HT1080 (cell line): ENCODE measurements around the gene RADIL. TPM values are rescaled to one million over a fixed set of nuclear protein-coding genes. Genes with fewer than 3 reads are reported as not detected.
A peak's percentile ranks its signal among the peaks of the same experiment; 100 is the strongest.
"Not testable (repeated sequence)": the region's sequence is repeated elsewhere in the genome, so short reads cannot be mapped to it uniquely, and the experiment has no call there.

Experiments
- DNase-seq: peaks from one replicate; pipeline ENCODE4 v3.0.0-alpha.2; 2015; ENCODE audit warnings: low read depth
- total RNA-seq: library from RNA; depleted of rRNA; stranded (reverse); fragments of >200 nt; shearing (Covaris generic); gene quantifications from 2 replicates; pipeline ENCODE4 v1.2.3, GENCODE V29; 2014

The RADIL gene
- total RNA-seq, 1 experiment from 2014 or later: 0.14 TPM

DNA sequence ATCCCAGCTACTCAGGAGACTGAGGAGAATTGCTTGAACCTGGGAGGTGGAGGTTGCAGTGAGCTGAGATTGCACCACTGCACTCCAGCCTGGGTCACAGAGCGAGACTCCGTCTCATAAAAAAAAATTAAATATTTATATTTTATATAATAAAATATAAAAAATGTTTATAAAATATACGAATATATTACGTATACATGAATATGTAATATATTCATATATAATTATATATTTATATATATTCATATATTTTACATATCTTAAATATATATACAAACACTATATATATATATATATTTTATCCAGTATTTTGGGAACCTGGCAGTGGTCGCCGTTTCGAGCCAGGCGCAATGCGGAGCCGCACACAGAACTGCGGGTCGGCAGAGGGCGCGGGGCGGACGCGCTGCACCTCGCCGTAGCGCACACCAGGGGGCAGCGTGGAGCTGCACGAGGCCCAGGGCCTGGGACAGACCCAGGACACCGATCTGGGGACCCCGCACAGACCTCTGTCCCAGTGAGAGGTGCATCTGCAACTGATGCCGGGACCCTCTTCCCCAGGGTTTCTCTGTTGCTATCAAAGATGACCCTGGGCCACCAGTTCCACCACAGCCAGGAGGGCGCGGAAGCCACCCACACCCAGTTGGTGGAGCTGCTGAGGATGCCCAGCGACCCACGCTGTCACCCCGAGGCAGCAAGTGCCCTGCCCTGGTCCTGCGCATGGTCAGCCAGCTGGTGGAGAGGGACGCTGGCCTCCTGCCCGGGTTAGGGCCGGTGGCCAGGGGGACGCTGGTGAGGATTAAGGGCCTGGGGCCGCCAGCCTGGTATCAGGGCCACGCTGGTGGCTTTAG, 85.4 kb downstream of the RADIL start:
- peak; percentile 29 for DNase-seq

DNA sequence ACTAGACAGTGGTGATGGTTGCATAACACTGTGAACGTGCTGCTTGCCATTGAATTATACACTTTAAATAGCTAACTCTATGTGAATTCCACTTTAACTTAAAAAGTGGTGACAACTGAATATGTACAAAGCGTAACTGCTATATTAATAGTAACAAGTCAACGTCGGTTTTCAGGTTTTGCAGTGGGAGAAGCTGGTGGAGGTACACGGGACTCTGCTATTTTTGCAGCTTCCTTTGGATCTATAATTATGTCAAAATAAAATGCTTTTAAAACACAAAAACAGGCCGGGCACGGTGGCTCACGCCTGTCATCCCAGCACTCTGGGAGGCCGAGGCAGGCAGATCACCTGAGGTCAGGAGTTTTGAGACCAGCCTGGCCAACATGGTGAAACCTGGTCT, 87.1 kb downstream of the RADIL start:
- DNase-seq: no peak

DNA sequence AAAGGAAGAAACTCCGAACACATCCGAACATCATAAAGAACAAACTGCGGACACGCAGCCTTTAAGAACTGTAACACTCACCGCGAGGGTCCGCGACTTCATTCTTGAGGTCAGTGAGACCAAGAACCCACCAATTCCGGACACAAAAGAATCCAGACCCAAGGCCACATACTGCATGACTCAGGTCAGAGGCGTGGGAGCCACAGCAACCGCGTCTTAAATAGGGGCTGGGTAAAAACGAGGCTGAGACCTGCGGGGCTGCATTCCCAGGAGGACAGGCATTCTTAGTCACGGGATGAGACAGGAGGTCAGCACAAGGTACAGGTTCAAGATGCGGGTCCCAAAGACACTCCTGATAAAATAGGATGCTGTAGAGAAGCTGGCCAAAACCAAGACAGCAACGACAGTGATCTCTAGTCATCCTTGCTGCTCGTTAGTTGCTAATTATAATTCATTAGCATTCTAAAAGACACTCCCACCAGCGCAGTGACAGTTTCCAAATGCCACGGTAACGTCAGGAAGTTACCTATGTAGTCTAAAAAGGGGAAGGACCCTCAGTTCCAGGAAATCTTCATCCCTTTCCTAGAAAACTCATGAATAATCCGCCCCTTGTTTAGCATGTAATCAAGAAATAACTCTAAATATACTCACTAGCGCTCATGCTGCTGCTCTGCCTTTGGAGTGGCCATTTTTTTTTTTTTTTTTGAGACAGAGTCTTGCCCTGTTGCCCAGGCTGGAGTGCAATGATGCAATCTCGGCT, 88.7 kb downstream of the RADIL start:
- DNase-seq: peak; percentile 38

DNA sequence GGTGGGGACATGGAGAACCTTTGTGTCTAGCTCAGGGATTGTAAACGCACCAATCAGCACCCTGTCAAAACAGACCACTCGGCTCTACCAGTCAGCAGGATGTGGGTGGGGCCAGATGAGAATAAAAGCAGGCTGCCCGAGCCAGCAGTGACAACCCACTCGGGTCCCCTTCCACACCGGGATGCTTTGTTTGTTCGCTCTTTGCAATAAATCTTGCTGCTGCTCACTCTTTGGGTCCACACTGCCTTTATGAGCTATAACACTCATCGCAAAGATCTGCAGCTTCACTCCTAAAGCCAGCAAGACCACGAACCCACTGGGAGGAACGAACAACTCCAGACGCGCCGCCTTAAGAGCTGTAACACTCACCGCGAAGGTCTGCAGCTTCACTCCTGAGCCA, 89.3 kb downstream of the RADIL start:
- DNase-seq: not testable (repeated sequence)

DNA sequence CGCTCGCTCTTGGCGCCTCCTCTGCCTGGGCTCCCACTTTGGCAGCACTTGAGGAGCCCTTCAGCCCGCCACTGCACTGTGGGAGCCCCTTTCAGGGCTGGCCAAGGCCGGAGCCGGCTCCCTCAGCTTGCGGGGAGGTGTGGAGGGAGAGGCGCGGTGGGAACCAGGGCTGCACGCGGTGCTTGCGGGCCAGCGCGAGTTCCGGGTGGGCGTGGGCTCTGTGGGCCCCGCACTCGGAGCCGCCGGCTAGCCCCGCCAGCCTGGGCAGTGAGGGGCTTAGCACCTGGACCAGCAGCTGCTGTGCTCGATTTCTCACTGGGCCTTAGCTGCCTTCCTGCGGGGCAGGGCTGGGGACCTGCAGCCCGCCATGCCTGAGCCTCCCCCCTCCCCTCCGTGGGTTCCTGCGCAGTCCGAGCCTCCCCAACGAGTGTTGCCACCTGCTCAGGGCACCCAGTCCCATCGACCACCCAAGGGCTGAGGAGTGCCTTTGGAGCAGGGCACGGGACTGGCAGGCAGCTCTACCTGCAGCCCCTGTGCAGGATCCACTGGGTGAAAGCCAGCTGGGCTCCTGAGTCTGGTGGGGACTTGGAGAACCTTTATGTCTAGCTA, 90.0 kb downstream of the RADIL start:
- not testable (repeated sequence) for DNase-seq

DNA sequence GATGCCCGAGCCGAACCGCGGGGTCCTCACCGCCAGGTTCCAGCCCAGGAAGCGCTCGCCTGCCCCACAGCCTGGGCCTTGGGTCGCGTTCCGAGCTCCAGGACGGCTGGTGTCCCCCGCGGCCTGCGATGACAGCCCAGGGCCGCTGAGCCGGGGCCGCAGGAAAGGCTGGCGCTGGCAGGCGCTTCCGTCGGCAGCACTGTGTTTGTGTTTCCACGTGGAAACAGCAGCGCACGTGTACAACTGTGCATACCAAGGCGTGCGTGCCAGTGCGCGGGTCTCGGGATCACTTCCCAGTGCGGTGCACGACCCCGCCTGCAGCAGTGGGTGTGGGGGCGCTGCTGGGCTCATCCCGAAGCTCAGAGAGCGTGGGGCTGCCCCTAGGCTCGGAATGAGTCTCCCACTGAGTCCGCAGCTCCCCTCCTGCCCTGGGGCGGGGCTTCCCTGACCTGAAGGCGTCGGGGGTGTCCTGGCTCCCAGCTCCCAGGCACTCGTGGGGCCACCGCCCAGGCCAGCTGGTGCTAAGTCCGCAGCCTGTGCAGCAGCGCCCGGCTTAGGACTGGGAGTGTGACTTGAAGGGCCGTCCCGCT, 90.9 kb downstream of the RADIL start:
- DNase-seq: no peak

DNA sequence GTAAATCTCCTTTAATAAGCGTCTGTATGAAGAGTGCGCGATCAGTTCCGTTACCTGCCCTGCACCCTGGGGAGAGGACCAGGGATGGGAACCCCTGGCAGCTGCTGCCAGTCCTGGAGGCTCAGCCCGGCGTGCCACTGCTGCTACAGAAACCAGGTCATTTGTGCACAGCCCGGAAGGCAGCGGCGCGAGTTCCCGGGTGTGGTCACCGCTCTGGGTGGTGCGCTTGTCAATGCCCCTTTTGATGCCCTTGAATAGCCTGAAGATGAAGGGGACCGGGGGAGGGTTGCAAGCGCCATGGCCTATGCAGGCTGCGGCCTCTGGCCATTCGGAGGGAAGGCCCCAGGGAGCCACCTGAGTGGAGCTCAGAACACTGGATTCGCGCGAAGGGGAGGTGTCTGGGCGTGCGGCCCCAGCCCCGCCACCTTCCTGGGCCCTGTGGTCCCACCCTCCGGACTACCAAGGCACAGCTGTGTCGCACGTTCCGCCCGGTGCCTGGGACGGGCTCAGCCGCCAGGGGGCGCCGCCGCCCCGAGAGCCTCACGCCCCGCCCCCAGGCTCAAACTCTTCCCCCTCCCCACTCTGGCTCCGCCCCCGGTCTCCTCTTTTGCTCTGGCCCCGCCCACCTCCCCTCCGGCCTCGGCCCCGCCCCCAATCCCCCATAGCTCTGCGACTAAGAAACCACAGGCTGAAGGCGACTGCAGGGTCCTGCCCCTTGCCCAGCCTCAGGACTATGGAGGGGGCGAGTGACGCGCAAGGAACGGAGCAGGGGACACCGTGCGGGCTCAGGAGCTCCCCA, 91.6 kb downstream of the RADIL start:
- DNase-seq: no peak

DNA sequence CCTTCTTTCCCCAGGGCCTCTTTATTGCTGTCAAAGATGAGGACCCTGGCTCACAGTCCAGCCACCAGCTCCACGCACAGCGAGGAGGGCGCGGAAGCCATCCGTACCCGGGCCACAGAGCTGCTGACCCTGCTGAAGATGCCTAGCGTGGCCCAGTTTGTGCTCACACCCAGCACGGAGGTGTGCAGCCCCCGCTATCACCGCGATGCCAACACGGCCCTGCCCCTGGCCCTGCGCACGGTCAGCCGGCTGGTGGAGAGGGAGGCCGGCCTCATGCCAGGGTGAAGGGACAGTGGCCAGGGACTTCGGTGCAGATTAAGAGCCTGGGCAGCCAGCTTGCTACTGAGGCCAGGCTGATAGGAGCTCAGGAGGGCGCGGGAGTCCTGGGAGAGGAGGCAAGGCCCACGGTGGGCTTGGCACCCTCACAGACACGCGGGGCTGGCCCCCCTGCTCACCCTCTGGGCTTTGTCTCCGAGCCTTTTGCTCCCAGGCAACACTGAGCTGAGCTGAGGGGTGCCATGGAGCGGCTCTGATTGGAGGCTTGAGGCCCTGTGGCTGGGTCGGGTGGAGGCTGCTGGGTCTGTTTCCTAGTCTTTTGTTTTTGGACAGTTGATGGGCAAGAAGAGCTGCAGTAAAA, 92.3 kb downstream of the RADIL start:
- no peak for DNase-seq

DNA sequence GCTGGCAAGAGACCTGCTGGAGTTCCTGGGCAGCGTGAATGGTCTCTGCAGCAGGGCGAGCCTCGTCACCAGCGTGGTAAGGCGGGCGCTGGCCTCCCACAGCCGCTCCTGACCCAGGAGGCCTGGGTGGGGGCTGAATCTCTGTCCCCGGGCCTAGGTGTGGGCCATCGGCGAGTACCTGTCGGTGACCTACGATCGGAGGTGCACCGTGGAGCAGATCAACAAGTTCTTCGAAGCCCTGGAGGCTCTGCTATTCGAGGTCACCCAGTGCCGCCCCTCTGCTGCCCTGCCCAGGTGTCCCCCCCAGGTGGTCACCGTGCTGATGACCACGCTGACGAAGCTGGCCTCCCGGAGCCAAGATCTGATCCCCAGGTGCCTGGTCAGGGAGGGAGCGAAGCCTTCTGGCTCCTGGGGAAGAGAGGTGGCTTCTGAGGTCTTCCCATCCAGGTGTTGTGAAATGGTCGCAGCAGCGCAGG, 93.0 kb downstream of the RADIL start:
- DNase-seq: no peak

DNA sequence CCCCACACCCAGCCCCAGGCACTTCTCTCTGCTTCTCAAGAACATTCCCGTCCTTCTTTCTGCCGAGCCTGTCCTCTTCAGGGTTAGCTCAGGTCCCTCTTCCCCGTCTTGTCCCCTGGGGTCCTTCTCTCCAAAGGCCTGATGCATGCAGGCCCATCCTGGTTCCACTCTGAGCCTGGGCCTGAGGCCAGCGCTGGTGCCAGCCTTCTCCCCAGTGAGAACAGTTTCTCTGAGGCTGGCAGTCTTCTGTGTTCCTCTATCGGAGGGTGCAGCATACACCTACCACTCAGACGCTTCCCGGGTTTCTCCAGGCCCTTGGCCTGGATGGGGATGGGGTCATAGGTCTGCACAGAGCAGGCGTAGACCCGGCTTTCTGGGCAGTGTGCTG, 93.4 kb downstream of the RADIL start:
- DNase-seq: no peak

DNA sequence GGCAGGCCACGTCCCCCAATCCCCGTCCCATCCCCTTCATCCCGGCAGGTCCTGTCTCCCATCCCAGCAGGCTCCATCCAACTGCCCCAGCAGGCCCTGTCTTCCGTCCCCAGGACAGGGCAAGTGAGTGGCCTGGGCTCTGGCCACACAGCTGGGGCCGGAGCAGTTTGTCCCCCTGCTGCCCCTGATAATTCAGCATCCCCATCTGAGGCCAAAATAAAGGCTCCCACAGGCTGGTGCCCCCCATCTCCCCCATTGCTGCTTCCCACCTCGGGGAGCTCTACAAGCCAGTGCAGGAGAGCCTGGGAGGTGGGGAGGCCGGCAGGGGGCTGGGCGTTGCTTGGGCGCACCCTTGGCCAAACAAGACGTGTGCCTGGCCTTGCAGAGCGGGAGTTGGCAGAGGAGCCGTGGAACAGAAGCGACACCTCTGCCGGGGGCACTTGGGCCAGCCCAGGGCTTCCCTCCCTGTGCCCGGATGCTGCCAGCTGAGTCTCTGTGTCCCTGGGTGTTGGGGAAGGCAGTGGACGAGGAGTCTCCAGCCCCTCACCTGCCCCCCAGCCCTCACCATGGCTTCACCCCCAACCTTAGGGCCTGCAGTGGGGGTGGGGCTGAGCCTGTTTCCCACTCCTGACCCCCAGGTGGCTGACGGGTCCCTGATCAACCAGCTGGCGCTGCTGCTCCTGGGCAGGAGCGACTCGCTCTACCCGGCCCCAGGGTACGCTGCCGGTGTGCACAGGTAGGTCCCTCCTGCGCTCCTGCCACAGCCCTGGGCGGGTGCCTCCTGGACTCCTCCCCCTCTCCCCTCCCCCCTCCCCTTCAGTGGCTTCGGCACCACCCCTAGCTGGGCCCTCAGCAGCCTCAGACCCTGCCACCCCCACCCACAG, 94.1 kb downstream of the RADIL start:
- DNase-seq: no peak

DNA sequence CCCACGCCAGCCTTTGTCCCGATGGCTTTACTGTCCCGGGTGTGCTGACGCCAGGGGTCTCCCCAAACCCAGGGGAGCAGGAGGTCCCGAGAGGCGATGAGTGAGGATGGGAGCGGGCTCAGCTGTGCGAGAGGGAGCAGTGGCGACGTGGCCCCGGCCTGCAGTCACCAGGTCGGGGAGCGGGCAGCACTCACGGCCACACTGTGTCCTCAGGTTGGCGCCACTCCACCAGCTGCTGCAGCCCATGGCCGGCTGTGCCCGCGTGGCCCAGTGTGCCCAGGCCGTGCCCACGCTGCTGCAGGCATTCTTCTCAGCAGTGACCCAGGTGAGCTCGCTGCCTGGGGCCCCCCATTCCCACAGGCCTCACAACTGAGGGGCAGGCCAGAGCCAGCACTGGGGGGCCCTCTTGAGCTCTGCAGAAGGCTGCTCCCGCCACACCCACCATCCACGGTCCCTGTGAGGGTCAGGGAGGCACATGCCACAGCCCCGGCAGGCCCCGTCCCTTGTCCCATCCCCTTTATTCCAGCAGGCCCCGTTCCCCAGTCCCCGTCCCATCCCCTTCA, 94.8 kb downstream of the RADIL start:
- no peak for DNase-seq

DNA sequence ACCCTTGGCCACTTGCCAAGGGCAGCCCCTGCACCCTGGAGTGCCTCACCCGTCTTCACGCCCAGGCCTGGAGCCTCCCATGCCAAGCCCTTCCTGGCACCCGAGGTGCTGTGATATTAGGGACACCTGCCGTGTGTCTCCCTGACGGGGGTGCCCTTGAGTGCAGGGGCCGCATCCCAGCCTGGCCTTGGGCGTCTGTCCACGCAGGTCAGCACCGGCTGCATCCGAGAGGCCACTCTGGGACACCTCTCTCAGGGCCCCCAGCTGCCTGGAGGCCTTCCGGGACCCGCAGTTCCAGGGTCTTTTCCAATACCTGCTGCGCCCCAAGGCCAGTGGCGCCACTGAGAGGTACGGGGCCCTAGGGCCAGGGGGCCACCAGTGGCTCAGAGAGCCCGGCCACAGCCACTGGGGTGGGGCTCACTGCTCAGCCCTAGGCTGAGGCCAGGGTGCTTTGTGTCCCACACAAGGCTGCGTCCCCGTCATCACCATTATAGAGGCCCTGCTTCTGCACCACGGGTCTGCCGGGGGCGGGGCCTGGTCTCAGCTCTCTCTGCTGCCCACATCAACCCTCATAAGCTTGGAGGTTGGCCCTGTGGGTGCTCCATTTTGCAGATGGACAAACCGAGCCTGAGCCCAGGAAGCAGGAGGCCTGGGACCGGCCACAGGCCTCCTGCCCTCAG, 95.4 kb downstream of the RADIL start:
- DNase-seq: no peak

DNA sequence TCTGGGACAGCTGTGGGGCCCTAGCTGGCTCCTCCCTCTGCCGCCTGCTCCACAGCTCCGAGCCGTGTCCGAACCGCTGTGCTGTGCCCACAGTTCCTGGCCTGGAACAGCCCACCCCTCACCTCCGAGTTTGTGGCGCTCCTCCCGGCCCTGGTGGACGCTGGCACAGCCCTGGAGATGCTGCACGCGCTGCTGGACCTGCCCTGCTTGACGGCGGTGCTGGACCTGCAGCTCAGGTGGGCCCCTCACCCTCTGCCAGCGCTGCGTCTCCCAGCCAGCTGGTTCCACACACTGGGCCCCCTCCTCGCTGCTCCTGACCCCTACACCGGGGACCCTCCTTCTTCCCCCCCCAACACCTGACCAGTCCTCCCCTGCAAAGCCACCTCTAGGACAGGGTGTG, 96.0 kb downstream of the RADIL start:
- no peak for DNase-seq

DNA sequence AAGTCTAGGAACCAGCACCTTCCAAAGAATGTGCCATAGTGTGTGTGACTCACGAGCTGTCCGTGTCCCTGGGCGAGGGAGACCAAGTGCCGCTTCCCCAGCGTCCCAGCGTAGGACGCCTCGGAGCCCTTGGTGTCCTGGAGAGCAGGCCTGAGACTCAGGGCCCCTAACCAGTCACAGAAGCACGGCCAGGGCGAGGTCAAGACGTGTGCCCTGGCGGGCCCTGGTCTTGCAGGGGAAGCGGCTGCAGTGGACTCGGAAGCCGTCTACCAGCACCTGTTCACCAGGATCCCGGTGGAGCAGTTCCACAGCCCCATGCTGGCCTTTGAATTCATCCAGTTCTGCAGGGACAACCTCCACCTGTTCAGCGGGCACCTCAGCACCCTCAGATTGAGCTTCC, 97.5 kb downstream of the RADIL start:
- no peak for DNase-seq

DNA sequence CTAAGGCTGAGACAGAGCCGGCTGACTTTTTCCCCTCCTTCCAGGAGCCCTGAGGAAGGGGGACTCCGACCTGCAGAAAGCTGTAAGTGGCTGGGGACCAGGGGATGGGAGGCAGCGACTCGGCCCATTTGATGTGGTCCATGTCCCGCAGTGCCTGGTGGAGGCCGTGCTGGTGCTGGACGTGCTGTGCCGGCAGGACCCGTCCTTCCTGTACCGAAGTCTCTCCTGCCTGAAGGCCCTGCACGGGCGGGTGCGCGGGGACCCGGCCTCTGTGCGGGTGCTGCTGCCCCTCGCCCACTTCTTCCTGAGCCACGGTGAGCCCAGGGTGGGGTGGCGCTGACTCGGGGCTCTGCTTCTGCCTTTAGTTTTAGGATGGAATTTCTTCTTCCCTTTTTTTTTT, 98.1 kb downstream of the RADIL start:
- no peak for DNase-seq

DNA sequence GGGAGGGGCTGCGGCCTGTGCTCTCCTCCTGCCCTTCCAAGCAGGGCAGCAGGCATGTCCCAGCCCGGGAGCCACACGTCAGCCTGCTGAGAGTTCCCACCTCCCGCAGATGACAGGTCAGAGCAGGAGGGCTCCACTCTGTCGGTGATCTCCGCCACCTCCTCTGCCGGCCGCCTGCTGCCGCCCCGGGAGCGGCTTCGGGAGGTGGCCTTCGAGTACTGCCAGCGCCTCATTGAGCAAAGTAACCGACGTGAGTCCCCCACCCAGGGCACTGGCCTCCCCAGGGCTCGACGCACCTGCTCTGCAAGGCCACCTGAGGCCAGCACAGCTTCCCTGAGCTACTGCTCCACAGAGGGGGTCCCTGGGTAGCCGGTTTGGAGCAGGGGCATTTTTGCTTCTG, 98.7 kb downstream of the RADIL start:
- no peak for DNase-seq

DNA sequence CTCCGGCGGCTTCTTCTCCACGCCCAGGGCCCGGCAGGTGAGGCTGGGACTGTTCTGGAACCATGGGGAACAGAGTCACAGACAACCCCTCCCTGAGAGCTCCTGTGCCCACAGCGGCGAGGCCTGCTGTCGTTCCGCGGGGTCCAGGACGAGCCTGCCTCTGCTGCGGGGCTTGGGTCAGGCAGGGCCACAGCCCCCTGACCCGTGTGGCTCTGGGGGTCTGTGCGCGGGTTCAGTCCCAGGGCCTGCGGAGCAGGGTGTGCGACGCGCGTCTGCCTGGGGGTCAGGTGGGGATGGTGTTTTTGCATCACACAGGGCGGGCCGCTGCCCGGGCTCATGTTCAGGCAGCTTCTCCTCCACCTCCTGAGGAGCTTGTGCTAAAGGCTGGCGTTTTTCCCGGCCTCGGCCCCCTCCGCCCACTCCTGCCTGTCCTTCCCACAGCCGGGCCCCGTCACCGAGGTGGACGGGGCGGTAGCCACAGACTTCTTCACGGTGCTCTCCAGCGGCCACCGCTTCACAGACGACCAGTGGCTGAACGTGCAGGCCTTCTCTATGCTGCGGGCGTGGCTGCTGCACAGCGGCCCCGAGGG, 99.7 kb downstream of the RADIL start:
- DNase-seq: no peak
